ENCODE measurements around the gene MLKL. TPM values are rescaled to one million over a fixed set of nuclear protein-coding genes. Genes with fewer than 3 reads are reported as not detected.
"Not testable (repeated sequence)": the region's sequence is repeated elsewhere in the genome, so short reads cannot be mapped to it uniquely, and the experiment has no call there.

The MLKL gene
- total RNA-seq, 2 donors from 2014 or later, result 17.1 to 23.5 TPM

DNA sequence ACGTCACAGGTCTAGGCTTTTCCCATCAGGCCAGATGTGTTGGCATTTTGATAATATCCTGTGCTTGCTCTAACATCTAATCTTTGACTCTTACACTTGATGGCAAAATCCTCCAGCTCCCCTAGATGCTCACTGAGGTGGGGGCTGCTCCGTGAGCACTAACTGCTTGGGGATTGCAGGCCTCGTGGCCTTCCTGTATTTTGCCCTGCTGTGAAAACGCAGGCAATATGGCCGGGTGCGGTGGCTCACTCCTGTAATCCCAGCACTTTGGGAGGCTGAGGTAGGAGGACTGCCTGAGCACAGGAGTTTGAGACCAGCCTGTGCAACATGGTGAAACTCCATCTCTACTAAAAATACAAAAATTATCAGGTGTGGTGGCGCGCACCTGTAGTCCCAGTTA, 9.7 kb upstream of the MLKL start:
- no peak overlapping the region for H3K4me3 Mint-ChIP-seq
- H3K4me1 Mint-ChIP-seq (ENCODE audit: low read depth in 2 of 2), result peaks cover 5 to 7% of the 10 kb centered on the region in 2 donors
- H3K27ac Mint-ChIP-seq, result no peak overlapping the region
- H3K27me3 Mint-ChIP-seq, result no peaks in the 10 kb centered on the region
- H3K9me3 Mint-ChIP-seq, result no peaks in the 10 kb centered on the region
- DNase-seq (ENCODE audit: low spot score) (no peak), ATAC-seq (no peak)
- no peaks in the 10 kb centered on the region for H3K36me3 Mint-ChIP-seq

DNA sequence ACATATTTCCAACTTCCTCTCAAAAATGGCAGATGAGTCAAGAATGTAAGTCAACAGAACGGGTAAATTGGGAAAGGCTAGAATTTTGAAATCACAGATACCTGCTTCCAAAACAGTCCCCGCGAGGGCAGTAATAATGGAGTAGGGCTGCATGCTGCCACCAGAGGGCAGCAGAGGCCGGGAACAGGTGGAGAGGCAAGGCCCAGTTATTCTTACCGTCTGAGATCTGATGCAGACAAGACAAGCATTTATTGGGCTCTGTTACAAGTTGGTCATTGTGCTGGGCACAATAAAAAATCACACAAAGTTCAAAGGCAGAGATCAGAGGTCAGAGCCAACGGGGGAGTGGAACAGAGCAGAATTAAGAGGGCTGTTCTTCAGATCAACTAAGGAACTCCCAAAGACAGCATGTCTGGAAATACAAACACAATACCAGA, 8.8 kb upstream of the MLKL start:
- Mint-ChIP-seq H3K9me3 (no peaks in the 10 kb centered on the region), H3K27me3 (no peaks in the 10 kb centered on the region), H3K27ac (peak overlapping the region in 1 of 2 donors; percentile 3), H3K4me3 (no peak overlapping the region), H3K36me3 (no peaks in the 10 kb centered on the region), H3K4me1 (ENCODE audit: low read depth in 2 of 2) (peaks cover 5 to 7% of the 10 kb centered on the region in 2 donors)
- DNase-seq (ENCODE audit: low spot score) (peak; percentile 77), ATAC-seq (peak; percentile 89 to 90)

- Mint-ChIP-seq H3K4me1 (ENCODE audit: low read depth in 2 of 2) (peaks cover 43 to 63% of the 10 kb centered on the region in 2 donors), H3K27me3 (no peaks in the 10 kb centered on the region), H3K4me3 (peak overlapping the region; percentile 97), H3K27ac (peak overlapping the region; percentile 97 to 100), H3K36me3 (peaks cover 4% of the 10 kb centered on the region), H3K9me3 (no peaks in the 10 kb centered on the region)
- ATAC-seq, result peak in 1 of 2 donors; percentile 43
- DNase-seq (ENCODE audit: low spot score), result no peak
Observed at GRCh38 chr16:74700116-74700437, 585 bp downstream of the MLKL start.

DNA sequence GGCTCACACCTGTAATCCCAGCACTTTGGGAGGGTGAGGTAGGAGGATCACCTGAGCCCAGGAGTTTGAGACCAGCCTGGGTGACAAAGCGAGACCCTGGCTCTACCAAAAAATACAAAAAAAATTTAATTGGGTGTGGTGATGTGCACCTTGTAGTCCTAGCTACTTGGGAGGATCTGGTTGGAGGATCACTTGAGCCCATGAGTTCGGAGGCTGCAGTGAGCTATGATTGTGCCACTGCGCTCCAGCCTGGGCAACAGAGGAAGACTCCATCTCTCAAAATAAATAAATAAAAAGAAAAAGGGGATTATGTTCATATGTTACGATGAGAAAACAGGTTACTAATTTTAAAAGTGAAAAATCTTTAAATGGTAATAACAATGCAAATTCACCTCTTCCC, 996 bp downstream of the MLKL start:
- H3K4me3 Mint-ChIP-seq, result peak overlapping the region; percentile 97
- H3K27me3 Mint-ChIP-seq, result no peaks in the 10 kb centered on the region
- no peaks in the 10 kb centered on the region for H3K9me3 Mint-ChIP-seq
- H3K27ac Mint-ChIP-seq, result peak overlapping the region; percentile 97 to 100
- H3K4me1 Mint-ChIP-seq (ENCODE audit: low read depth in 2 of 2), result peaks cover 43 to 63% of the 10 kb centered on the region in 2 donors
- ATAC-seq (no peak), DNase-seq (ENCODE audit: low spot score) (no peak)
- peaks cover 4% of the 10 kb centered on the region for H3K36me3 Mint-ChIP-seq

- Mint-ChIP-seq H3K36me3 (peaks cover 4% of the 10 kb centered on the region), H3K4me1 (ENCODE audit: low read depth in 2 of 2) (peaks cover 43 to 63% of the 10 kb centered on the region in 2 donors), H3K27ac (peak overlapping the region; percentile 97 to 100), H3K4me3 (peak overlapping the region; percentile 97), H3K9me3 (no peaks in the 10 kb centered on the region), H3K27me3 (no peaks in the 10 kb centered on the region)
- DNase-seq (ENCODE audit: low spot score) (no peak), ATAC-seq (no peak)
Observed at GRCh38 chr16:74698222-74698621, 2.4 kb downstream of the MLKL start.

GRCh38 chr16:74695450-74696422, 4.9 kb downstream of the MLKL start:
- peaks cover 35 to 49% of the 10 kb centered on the region in 2 donors for H3K4me1 Mint-ChIP-seq (ENCODE audit: low read depth in 2 of 2)
- peaks cover 12% of the 10 kb centered on the region for H3K36me3 Mint-ChIP-seq
- H3K27me3 Mint-ChIP-seq, result no peaks in the 10 kb centered on the region
- H3K9me3 Mint-ChIP-seq, result no peaks in the 10 kb centered on the region
- ATAC-seq (peak; percentile 91 to 96), DNase-seq (ENCODE audit: low spot score) (peak; percentile 83)
- H3K4me3 Mint-ChIP-seq, result peak overlapping the region; percentile 94
- H3K27ac Mint-ChIP-seq, result peak overlapping the region; percentile 71 to 91

GRCh38 chr16:74691093-74691855, 9.4 kb downstream of the MLKL start:
- no peak for DNase-seq (ENCODE audit: low spot score)
- no peaks in the 10 kb centered on the region for H3K9me3 Mint-ChIP-seq
- peaks cover 11 to 14% of the 10 kb centered on the region in 2 donors for H3K4me1 Mint-ChIP-seq (ENCODE audit: low read depth in 2 of 2)
- H3K27ac Mint-ChIP-seq, result peak overlapping the region in 1 of 2 donors; percentile 67
- H3K4me3 Mint-ChIP-seq, result no peak overlapping the region
- no peaks in the 10 kb centered on the region for H3K27me3 Mint-ChIP-seq
- no peak for ATAC-seq
- peaks cover 24% of the 10 kb centered on the region for H3K36me3 Mint-ChIP-seq

DNA sequence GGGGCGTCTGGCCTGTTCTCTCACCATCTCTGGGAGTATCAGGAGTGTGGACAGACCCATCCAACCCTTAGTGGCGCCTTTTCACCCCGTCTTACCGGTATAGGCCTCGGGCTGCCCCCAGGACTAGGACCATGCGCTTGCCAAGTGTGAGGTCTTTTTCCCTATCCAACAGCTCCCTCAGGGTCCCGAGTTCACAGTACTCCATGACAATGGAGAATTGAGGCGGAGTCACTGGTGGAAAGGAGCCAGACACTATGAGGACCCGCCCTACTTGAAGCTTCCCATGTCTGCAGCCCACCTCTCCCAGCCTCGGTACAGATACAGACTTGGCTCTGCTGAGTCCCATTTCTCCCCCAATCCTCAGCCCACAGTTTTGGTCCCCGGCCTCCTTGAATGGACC, 18.1 kb downstream of the MLKL start:
- Mint-ChIP-seq H3K27me3 (no peaks in the 10 kb centered on the region), H3K9me3 (no peaks in the 10 kb centered on the region), H3K4me1 (ENCODE audit: low read depth in 2 of 2) (no peaks in the 10 kb centered on the region), H3K4me3 (no peak overlapping the region), H3K36me3 (no peaks in the 10 kb centered on the region), H3K27ac (no peak overlapping the region)
- DNase-seq (ENCODE audit: low spot score) (no peak), ATAC-seq (no peak)

DNA sequence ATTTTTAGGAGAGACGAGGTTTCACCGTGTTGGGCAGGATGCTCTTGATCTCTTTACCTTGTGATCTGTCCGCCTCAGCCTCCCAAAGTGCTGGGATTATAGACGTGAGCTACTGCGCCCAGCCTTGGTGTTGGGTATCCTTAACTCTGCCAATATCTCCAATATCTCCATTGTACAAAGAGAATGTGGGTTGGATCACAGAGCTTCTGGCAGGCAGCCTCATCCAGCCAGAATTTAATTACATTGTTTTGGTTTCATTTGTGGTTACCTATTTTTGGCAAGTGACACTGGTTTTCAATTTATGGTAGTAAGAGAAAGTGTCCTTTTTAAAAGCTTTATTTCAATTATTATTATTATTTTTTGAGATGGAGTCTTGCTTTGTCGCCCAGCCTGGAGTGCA, 20.0 kb downstream of the MLKL start:
- H3K27me3 Mint-ChIP-seq, result no peaks in the 10 kb centered on the region
- no peak overlapping the region for H3K4me3 Mint-ChIP-seq
- ATAC-seq, result no peak
- no peaks in the 10 kb centered on the region for H3K36me3 Mint-ChIP-seq
- no peaks in the 10 kb centered on the region for H3K9me3 Mint-ChIP-seq
- no peak for DNase-seq (ENCODE audit: low spot score)
- H3K27ac Mint-ChIP-seq, result no peak overlapping the region
- no peaks in the 10 kb centered on the region for H3K4me1 Mint-ChIP-seq (ENCODE audit: low read depth in 2 of 2)

- no peak for DNase-seq (ENCODE audit: low spot score)
- Mint-ChIP-seq H3K4me3 (no peak overlapping the region), H3K4me1 (ENCODE audit: low read depth in 2 of 2) (no peaks in the 10 kb centered on the region), H3K27me3 (no peaks in the 10 kb centered on the region), H3K27ac (peak overlapping the region in 1 of 2 donors; percentile 39), H3K36me3 (no peaks in the 10 kb centered on the region), H3K9me3 (no peaks in the 10 kb centered on the region)
- ATAC-seq, result no peak
Observed at GRCh38 chr16:74679983-74680382, 20.7 kb downstream of the MLKL start.

GRCh38 chr16:74677868-74678267, 22.8 kb downstream of the MLKL start:
- H3K27ac Mint-ChIP-seq, result no peak overlapping the region
- DNase-seq (ENCODE audit: low spot score) (no peak), ATAC-seq (no peak)
- H3K9me3 Mint-ChIP-seq, result no peaks in the 10 kb centered on the region
- H3K36me3 Mint-ChIP-seq, result peaks cover 5% of the 10 kb centered on the region
- H3K27me3 Mint-ChIP-seq, result no peaks in the 10 kb centered on the region
- H3K4me3 Mint-ChIP-seq, result no peak overlapping the region
- no peaks in the 10 kb centered on the region for H3K4me1 Mint-ChIP-seq (ENCODE audit: low read depth in 2 of 2)

- ATAC-seq (no peak), DNase-seq (ENCODE audit: low spot score) (no peak)
- Mint-ChIP-seq H3K9me3 (no peaks in the 10 kb centered on the region), H3K36me3 (peaks cover 12% of the 10 kb centered on the region), H3K4me1 (ENCODE audit: low read depth in 2 of 2) (peaks cover 0 to 2% of the 10 kb centered on the region in 2 donors), H3K27ac (peak overlapping the region in 1 of 2 donors; percentile 0), H3K4me3 (no peak overlapping the region), H3K27me3 (no peaks in the 10 kb centered on the region)
Observed at GRCh38 chr16:74673876-74674275, 26.8 kb downstream of the MLKL start.

- peak overlapping the region; percentile 24 for H3K4me3 Mint-ChIP-seq
- not testable (repeated sequence) for ATAC-seq; H3K27me3 Mint-ChIP-seq; H3K27ac Mint-ChIP-seq; H3K9me3 Mint-ChIP-seq; DNase-seq (ENCODE audit: low spot score)
- H3K36me3 Mint-ChIP-seq, result peaks cover 17% of the 10 kb centered on the region
- H3K4me1 Mint-ChIP-seq (ENCODE audit: low read depth in 2 of 2), result peaks cover 15% of the 10 kb centered on the region in 2 donors
Observed at GRCh38 chr16:74668877-74669276, 31.8 kb downstream of the MLKL start.

- H3K4me3 Mint-ChIP-seq, result peak overlapping the region; percentile 87
- peaks cover 24% of the 10 kb centered on the region for H3K36me3 Mint-ChIP-seq
- H3K9me3 Mint-ChIP-seq, result no peaks in the 10 kb centered on the region
- H3K4me1 Mint-ChIP-seq (ENCODE audit: low read depth in 2 of 2), result peaks cover 24 to 26% of the 10 kb centered on the region in 2 donors
- DNase-seq (ENCODE audit: low spot score), result no peak
- no peaks in the 10 kb centered on the region for H3K27me3 Mint-ChIP-seq
- H3K27ac Mint-ChIP-seq, result peak overlapping the region; percentile 82 to 87
- ATAC-seq, result no peak
Observed at GRCh38 chr16:74667255-74667700, 33.4 kb downstream of the MLKL start.

All from natural killer cell treated with Interleukin-12 subunit alpha and Interleukin-12 subunit beta and Interleukin-15 and Interleukin-18, amount 100 ng/mL, for 72 hours (primary cell).